Heart left ventricle (tissue), 13 donors: Measurements from ENCODE around the gene OLFML2B.

Experiments used
- CTCF ChIP-seq, 12 donors: fragments of 200-600 bp; sonication (generic) in 4 of 12; IDR thresholded peaks; one replicate each; pipeline versions ENCODE4 v1.5.0 to v1.8.0; 2018 to 2022; ENCODE audit warnings: antibody characterized with exemption in 12 of 12, mild to moderate bottlenecking in 5 of 12
- POLR2A ChIP-seq, 2 donors: fragments of 450-650 bp; IDR thresholded peaks; one replicate each; pipeline ENCODE4 v1.6.1; 2017; ENCODE audit warnings: antibody characterized with exemption in 2 of 2, mild to moderate bottlenecking in 2 of 2, moderate library complexity in 2 of 2
- donor health status: ischemic (EF 13 %, LVEDD 7.1; RV severe dilation, severe dysfunction).
- donor health status: DM: no; HTN: yes; CAD: no.
- donor health status: DM: no; HTN: no; CAD: no.
- donor health status: ischemic (EF 25% LVEDD 6.9; RV normal size, moderate dysfunction).
- donor health status: ischemic (EF 25% LVEDD 5.7; RV mildly dilated, moderate dysfunction).
- donor health status: ischemic (EF 35%, LVEDD 5.7; RV mildly dilated, moderate dysfunction).
- donor health status: nonischemic (EF 11% LVEDD 7.7; RV severe dilation, severe dysfunction).
- donor health status: DM: yes; HTN: yes; CAD: no.
- donor health status: PGD.
- donor health status: ischemic (EF 29% LVEDD 5.4; RV normal size, mild dysfunction).
- donor health status: nonischemic (EF 23%, LVEDD 6.1; RV moderate dilation, normal function).

DNA sequence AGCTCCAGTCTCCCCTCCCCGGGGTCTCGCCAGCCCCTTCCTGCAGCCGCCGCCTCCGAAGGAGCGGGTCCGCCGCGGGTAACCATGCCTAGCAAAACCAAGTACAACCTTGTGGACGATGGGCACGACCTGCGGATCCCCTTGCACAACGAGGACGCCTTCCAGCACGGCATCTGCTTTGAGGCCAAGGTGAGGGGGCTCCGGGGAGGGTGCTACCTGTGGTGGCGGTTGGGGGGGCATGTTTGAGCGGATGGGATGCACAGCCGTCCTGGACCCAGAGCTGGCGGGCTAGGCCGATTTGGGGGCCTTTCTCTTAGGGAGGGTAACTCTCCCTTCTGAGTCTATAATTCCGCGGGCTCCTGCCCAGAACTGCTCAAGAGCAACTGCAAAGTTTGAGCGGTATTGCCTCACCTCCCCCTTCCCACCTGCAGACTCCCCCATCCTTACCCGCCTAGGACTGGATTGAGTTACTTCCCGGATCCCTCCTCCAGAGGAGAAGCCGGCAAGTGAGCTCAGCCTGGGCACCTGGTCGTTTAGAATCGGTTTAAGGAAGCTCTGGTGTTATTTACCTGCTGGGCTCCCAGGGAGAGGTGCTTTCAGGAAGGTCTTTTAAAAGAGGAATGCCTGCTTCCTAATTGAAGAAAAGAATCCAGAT, 46.6 kb upstream of the OLFML2B start:
- no peak for TF ChIP-seq CTCF (IDR thresholded peaks at IDR 0.05)
- TF ChIP-seq POLR2A (IDR thresholded peaks at IDR 0.05): no peak
